ENCODE results near the gene ANXA11. TPM values are rescaled to one million over a fixed set of nuclear protein-coding genes. Genes with fewer than 3 reads are reported as not detected.
A peak's percentile ranks its signal among the peaks of the same experiment; 100 is the strongest.
"Not testable (repeated sequence)": the region's sequence is repeated elsewhere in the genome, so short reads cannot be mapped to it uniquely, and the experiment has no call there.

Gene ANXA11
- total RNA-seq, 2 experiments from 2014 or later = 142 TPM

- CTCF ChIA-PET = interaction anchor here (0.6 to 4.2 kb wide), 7 partner anchors 8 to 113 kb away, joined by 3 to 27 read pairs (median 6); no protein-coding TSS in a partner anchor
- Mint-ChIP-seq H3K4me1 (ENCODE audit: low read depth) (peaks cover 44% of the 10 kb centered on the region), H3K27me3 (ENCODE audit: low read depth) (no peaks in the 10 kb centered on the region), H3K36me3 (ENCODE audit: low read depth) (peaks cover 12% of the 10 kb centered on the region), H3K9me3 (no peaks in the 10 kb centered on the region), H3K4me3 (peak overlapping the region; percentile 84), H3K27ac (peak overlapping the region; percentile 92)
- intact Hi-C loops (cut with micrococcal nuclease) = loop anchor here (1.0 to 5.0 kb wide), 7 partner anchors 9 to 963 kb away; partner anchors contain the start of genes PPIF, TMEM254 and ZCCHC24
- DNase-seq = peak; percentile 34
Measured at GRCh38 chr10:80204677-80205476, 460 bp downstream of the ANXA11 start.

DNA sequence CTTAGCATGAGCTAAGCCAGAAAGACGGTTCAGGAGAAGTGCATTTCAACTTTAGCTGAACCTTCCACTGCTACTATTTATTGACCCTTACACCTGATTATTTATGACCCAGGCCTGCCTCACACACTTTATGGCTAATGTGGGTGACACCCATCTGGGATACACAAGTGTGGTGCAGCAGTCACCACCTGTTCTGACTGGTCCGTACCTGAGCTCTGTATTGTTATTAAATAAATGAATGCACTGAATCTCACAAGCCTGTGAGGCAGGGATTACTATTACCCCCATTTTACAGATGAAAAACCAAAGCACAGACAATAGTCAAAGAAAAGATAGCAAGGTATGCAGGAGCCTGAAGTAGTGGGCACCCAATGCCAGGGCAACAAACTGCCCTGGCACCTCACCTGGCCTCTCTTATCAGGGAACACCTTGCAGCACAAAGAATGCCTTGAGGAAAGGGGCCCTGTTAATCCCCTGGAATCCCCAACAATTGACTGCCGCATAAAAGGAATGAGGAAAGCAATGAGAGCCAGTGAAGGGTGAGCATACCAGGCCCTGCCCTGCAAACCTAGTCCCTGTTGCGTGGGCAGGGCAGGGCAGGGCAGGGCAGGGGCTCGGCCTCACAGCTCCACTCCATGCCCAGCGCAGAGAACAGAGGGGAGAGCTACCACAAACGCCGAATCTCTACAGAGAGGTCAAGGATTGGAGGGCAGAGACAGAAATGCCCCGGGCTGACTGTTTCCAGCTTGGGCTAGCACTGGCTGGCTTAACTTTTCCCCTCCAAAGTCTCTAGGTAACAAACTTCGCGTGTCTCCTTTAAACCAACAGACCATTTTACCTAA is 1.3 kb downstream of the ANXA11 start:
- CTCF ChIA-PET = interaction anchor here (0.6 to 4.2 kb wide), 13 partner anchors 9 to 113 kb away, joined by 3 to 27 read pairs (median 5); no protein-coding TSS in a partner anchor
- intact Hi-C loops (cut with micrococcal nuclease) = loop anchor here (1.0 to 5.0 kb wide), 9 partner anchors 17 to 962 kb away; partner anchors contain the start of genes PPIF, TSPAN14 and ZCCHC24
- Mint-ChIP-seq H3K27ac (peak overlapping the region; percentile 92), H3K4me3 (peak overlapping the region; percentile 78), H3K4me1 (ENCODE audit: low read depth) (peaks cover 44% of the 10 kb centered on the region), H3K36me3 (ENCODE audit: low read depth) (peaks cover 12% of the 10 kb centered on the region), H3K9me3 (no peaks in the 10 kb centered on the region), H3K27me3 (ENCODE audit: low read depth) (no peaks in the 10 kb centered on the region)
- DNase-seq = peak; percentile 28

GRCh38 chr10:80202934-80203834 is 2.2 kb downstream of the ANXA11 start:
- H3K9me3 Mint-ChIP-seq = no peaks in the 10 kb centered on the region
- no peaks in the 10 kb centered on the region for H3K27me3 Mint-ChIP-seq (ENCODE audit: low read depth)
- CTCF ChIA-PET = interaction anchor here (0.7 to 4.2 kb wide), 15 partner anchors 8 to 58 kb away, joined by 3 to 27 read pairs (median 5); no protein-coding TSS in a partner anchor
- H3K4me1 Mint-ChIP-seq (ENCODE audit: low read depth) = peaks cover 49% of the 10 kb centered on the region
- H3K4me3 Mint-ChIP-seq = peak overlapping the region; percentile 78
- DNase-seq = peak; percentile 84
- H3K27ac Mint-ChIP-seq = peak overlapping the region; percentile 92
- peaks cover 12% of the 10 kb centered on the region for H3K36me3 Mint-ChIP-seq (ENCODE audit: low read depth)
- intact Hi-C loops (cut with micrococcal nuclease) = loop anchor here (1.0 to 5.0 kb wide), 7 partner anchors 16 to 961 kb away; partner anchors contain the start of genes TSPAN14 and ZCCHC24

DNA sequence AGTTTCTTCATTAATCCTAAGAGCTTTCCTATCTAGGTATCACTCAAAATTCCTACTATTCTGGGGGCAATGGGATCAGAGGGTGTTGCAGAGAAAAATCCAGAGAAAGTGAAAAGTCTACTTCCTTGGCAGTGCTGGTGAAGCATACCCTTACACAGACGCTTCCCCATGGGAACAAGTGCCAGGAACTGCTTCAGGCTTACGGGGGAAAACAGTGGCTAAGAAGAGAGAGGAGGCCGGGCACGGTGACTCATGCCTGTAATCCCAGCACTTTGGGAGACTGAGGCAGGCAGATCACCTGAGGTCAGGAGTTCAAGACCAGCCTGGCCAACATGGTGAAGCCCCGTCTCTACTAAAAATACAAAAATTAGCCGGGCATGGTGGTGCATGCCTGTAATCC is 2.8 kb downstream of the ANXA11 start:
- intact Hi-C loops (cut with micrococcal nuclease) = loop anchor here (2.0 to 5.0 kb wide), 5 partner anchors 32 to 960 kb away; partner anchors contain the start of genes TSPAN14 and ZCCHC24
- not testable (repeated sequence) for H3K9me3 Mint-ChIP-seq; DNase-seq; H3K27me3 Mint-ChIP-seq (ENCODE audit: low read depth)
- CTCF ChIA-PET = interaction anchor here (0.7 to 4.2 kb wide), 7 partner anchors 9 to 57 kb away, joined by 3 to 27 read pairs (median 6); no protein-coding TSS in a partner anchor
- Mint-ChIP-seq H3K36me3 (ENCODE audit: low read depth) (peaks cover 12% of the 10 kb centered on the region), H3K4me1 (ENCODE audit: low read depth) (peaks cover 55% of the 10 kb centered on the region), H3K4me3 (peak overlapping the region; percentile 78), H3K27ac (peak overlapping the region; percentile 92)

DNA sequence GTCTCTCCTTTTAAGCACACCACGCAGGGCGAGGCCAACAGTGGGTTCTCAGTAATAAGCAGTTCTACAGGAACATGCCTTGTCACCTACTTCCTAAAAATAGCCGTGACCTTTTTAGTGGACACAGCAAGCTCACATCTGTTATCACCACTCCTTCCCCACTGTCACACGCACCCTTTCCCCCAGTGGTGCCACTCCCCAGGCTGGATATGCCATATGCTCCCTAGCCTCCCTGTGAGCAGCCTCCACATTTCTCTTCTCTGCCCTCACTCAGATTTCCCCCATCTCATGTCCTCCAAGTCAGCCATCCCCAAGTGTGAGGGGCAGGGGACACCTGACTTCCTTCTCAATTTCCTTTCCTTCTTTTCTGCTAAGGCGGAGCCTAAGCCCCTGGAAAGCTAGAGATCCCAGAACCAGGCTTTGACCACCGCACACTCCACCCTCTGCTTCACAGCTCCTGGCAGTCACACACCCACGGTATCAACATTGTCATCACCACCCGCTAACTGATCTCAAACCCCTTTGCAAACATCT is 3.7 kb downstream of the ANXA11 start:
- peaks cover 12% of the 10 kb centered on the region for H3K36me3 Mint-ChIP-seq (ENCODE audit: low read depth)
- no peaks in the 10 kb centered on the region for H3K27me3 Mint-ChIP-seq (ENCODE audit: low read depth)
- CTCF ChIA-PET = interaction anchor here (1.0 to 4.2 kb wide), 4 partner anchors 14 to 56 kb away, joined by 3 to 27 read pairs (median 3); no protein-coding TSS in a partner anchor
- intact Hi-C loops (cut with micrococcal nuclease) = loop anchor here (2.0 to 5.0 kb wide), 5 partner anchors 31 to 959 kb away; partner anchors contain the start of genes TSPAN14 and ZCCHC24
- peak overlapping the region; percentile 46 for H3K4me3 Mint-ChIP-seq
- H3K4me1 Mint-ChIP-seq (ENCODE audit: low read depth) = peaks cover 62% of the 10 kb centered on the region
- no peak for DNase-seq
- H3K27ac Mint-ChIP-seq = peak overlapping the region; percentile 92
- H3K9me3 Mint-ChIP-seq = no peaks in the 10 kb centered on the region

- Mint-ChIP-seq H3K36me3 (ENCODE audit: low read depth) (peaks cover 16% of the 10 kb centered on the region), H3K27me3 (ENCODE audit: low read depth) (no peaks in the 10 kb centered on the region), H3K4me3 (no peak overlapping the region), H3K4me1 (ENCODE audit: low read depth) (peaks cover 65% of the 10 kb centered on the region), H3K9me3 (no peaks in the 10 kb centered on the region), H3K27ac (no peak overlapping the region)
- CTCF ChIA-PET = interaction anchor here (1.5 kb wide), 1 partner anchor 13 kb away, joined by 3 read pairs; no protein-coding TSS in a partner anchor
- no peak for DNase-seq
- intact Hi-C loops (cut with micrococcal nuclease) = loop anchor here (5.0 kb wide), 3 partner anchors 753 to 958 kb away; partner anchors contain the start of gene ZCCHC24
Measured at GRCh38 chr10:80200687-80201086, 4.7 kb downstream of the ANXA11 start.

- intact Hi-C loops (cut with micrococcal nuclease) = loop anchor here (5.0 kb wide), 3 partner anchors 753 to 958 kb away; partner anchors contain the start of gene ZCCHC24
- H3K27me3 Mint-ChIP-seq (ENCODE audit: low read depth) = no peaks in the 10 kb centered on the region
- no peak overlapping the region for H3K4me3 Mint-ChIP-seq
- CTCF ChIA-PET = interaction anchor here (1.5 kb wide), 1 partner anchor 13 kb away, joined by 3 read pairs; no protein-coding TSS in a partner anchor
- H3K27ac Mint-ChIP-seq = no peak overlapping the region
- peaks cover 20% of the 10 kb centered on the region for H3K36me3 Mint-ChIP-seq (ENCODE audit: low read depth)
- peaks cover 69% of the 10 kb centered on the region for H3K4me1 Mint-ChIP-seq (ENCODE audit: low read depth)
- no peaks in the 10 kb centered on the region for H3K9me3 Mint-ChIP-seq
- DNase-seq = no peak
Measured at GRCh38 chr10:80200259-80200658, 5.1 kb downstream of the ANXA11 start.

GRCh38 chr10:80199828-80200227 is 5.5 kb downstream of the ANXA11 start:
- Mint-ChIP-seq H3K27ac (no peak overlapping the region), H3K4me1 (ENCODE audit: low read depth) (peaks cover 73% of the 10 kb centered on the region), H3K9me3 (no peaks in the 10 kb centered on the region), H3K4me3 (no peak overlapping the region), H3K36me3 (ENCODE audit: low read depth) (peaks cover 21% of the 10 kb centered on the region), H3K27me3 (ENCODE audit: low read depth) (no peaks in the 10 kb centered on the region)
- CTCF ChIA-PET = no interaction called here
- DNase-seq = no peak
- intact Hi-C loops (cut with micrococcal nuclease) = loop anchor here (5.0 kb wide), 3 partner anchors 753 to 958 kb away; partner anchors contain the start of gene ZCCHC24

DNA sequence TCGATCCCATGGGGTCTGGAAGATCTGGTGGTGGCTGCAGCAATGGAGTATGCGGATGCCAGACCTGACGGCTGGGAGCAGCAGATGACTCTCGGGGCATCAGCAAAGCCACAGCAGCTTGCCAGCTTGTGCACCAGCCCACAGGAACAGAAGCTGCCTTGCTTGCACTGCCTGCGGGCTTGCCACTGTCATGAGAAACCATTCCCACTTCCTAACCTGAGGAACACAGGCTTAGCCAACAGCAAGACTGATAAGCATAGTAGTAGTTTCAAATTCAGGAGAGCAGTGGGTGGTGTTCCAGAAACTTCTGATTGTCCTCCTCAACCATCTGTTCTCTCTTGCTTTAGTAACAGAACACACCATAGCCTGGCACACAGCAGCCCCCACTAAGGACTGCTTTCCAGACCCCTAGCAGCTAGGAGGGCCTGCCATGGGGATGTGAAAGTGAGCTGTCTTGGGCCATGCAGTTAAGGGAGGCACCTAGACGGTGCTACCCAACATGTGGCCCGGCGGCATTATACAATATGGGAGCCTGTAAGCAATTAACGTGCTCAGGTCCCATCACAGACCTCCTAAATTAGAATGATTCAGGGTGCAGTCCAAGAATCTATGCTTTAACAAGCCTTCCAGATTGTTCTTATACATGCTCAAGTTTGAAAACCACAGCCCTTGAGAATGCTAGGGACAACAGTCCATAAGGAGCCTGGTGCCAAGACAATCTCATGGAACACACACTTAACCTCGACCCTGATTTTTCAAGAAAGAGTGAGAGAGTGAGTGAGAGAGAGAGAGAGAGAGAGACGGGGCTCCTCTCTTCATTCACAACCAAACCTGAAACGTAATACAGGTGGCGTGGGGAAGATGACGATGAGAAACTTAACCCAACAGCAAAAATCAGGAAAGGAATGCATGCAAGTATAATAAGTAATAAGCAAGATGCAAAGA is 7.1 kb downstream of the ANXA11 start:
- intact Hi-C loops (cut with micrococcal nuclease) = no loop called here
- Mint-ChIP-seq H3K4me3 (peak overlapping the region; percentile 27), H3K27me3 (ENCODE audit: low read depth) (no peaks in the 10 kb centered on the region), H3K27ac (peak overlapping the region; percentile 44), H3K36me3 (ENCODE audit: low read depth) (peaks cover 20% of the 10 kb centered on the region), H3K9me3 (no peaks in the 10 kb centered on the region), H3K4me1 (ENCODE audit: low read depth) (peaks cover 78% of the 10 kb centered on the region)
- DNase-seq = peak; percentile 23
- CTCF ChIA-PET = no interaction called here

DNA sequence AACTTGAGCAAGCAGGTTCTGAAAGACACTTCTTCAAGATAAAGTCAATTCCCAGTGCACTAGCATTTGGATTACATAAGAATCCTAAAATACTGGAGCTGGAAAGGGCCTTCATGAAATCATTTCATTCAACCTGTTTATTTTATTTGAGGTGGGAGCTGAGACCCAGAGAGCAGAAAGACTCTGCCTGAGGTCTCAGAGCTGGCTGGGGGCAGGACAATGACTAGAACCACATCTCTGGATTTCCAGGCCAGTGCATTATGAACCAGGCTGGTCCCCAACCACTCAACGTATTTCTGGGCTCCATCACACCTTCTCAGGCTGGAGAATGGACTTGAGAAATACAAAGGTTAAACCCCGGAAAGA is 8.4 kb downstream of the ANXA11 start:
- peaks cover 6% of the 10 kb centered on the region for H3K9me3 Mint-ChIP-seq
- peaks cover 75% of the 10 kb centered on the region for H3K4me1 Mint-ChIP-seq (ENCODE audit: low read depth)
- no peak for DNase-seq
- peaks cover 25% of the 10 kb centered on the region for H3K36me3 Mint-ChIP-seq (ENCODE audit: low read depth)
- CTCF ChIA-PET = interaction anchor here (1.0 to 3.1 kb wide), 2 partner anchors 9 to 53 kb away, joined by 3 to 8 read pairs; partner anchors contain the start of gene ANXA11
- no peak overlapping the region for H3K4me3 Mint-ChIP-seq
- intact Hi-C loops (cut with micrococcal nuclease) = loop anchor here (1.0 kb wide), 2 partner anchors 8 to 10 kb away; partner anchors contain the start of gene ANXA11
- H3K27ac Mint-ChIP-seq = peak overlapping the region; percentile 94
- H3K27me3 Mint-ChIP-seq (ENCODE audit: low read depth) = no peaks in the 10 kb centered on the region

All from activated naive CD4-positive, alpha-beta T cell treated with anti-CD3 and anti-CD28 coated beads for 36 hours (primary cell).